Chondrocyte (in vitro differentiated cells): Measurements from ENCODE around the gene DIO3. TPM values are rescaled to one million over a fixed set of nuclear protein-coding genes. Genes with fewer than 3 reads are reported as not detected.

Experiments
- DNase-seq: peaks from one replicate; pipeline ENCODE4 v3.0.0; 2021; ENCODE audit warnings: mixed read lengths, low spot score
- H3K27ac Mint-ChIP-seq: one replicate; pipeline ENCODE4 v1.8.0; 2021; ENCODE audit warnings: mild to moderate bottlenecking, moderate library complexity, mixed read lengths; ENCODE audit not compliant: unreplicated experiment
- H3K27me3 Mint-ChIP-seq: 2 replicates; pipeline ENCODE4 v1.8.0; 2021; ENCODE audit warnings: low read depth, mixed read lengths
- H3K36me3 Mint-ChIP-seq: 2 replicates; pipeline ENCODE4 v1.8.0; 2021; ENCODE audit warnings: low read depth, mixed read lengths
- H3K4me1 Mint-ChIP-seq: 2 replicates; pipeline ENCODE4 v1.8.0; 2021; ENCODE audit warnings: low read depth, mild to moderate bottlenecking, mixed read lengths
- H3K4me3 Mint-ChIP-seq: one replicate; pipeline ENCODE4 v1.8.0; 2021; ENCODE audit warnings: mild to moderate bottlenecking, moderate library complexity, mixed read lengths; ENCODE audit not compliant: unreplicated experiment
- H3K9me3 Mint-ChIP-seq: 2 replicates; pipeline ENCODE4 v1.8.0; 2021; ENCODE audit warnings: low read depth, mixed read lengths
- CTCF ChIP-seq: fragments of 200-600 bp; sonication (generic); IDR thresholded peaks from 2 replicates; pipeline ENCODE4 v1.5.0; 2021; ENCODE audit warnings: antibody characterized with exemption, mild to moderate bottlenecking, moderate library complexity
- total RNA-seq: library from RNA; stranded (reverse); gene quantifications from 3 replicates; pipeline ENCODE4 v1.2.1, GENCODE V29; 2021

The DIO3 gene
- total RNA-seq, 1 donor from 2014 or later = not detected

- peaks cover 3% of the 10 kb centered on the region for H3K9me3 Mint-ChIP-seq
- TF ChIP-seq CTCF = no peak
- no peak overlapping the region for H3K27ac Mint-ChIP-seq
- no peak overlapping the region for H3K4me3 Mint-ChIP-seq
- H3K27me3 Mint-ChIP-seq = peaks cover 20% of the 10 kb centered on the region
- DNase-seq = no peak
- no peaks in the 10 kb centered on the region for H3K4me1 Mint-ChIP-seq
- no peaks in the 10 kb centered on the region for H3K36me3 Mint-ChIP-seq
Observed at GRCh38 chr14:101525640-101526527, 35.4 kb upstream of the DIO3 start.

- no peak for DNase-seq
- Mint-ChIP-seq H3K4me3 (no peak overlapping the region), H3K4me1 (no peaks in the 10 kb centered on the region), H3K27me3 (peaks cover 30% of the 10 kb centered on the region), H3K27ac (no peak overlapping the region), H3K9me3 (peaks cover 7% of the 10 kb centered on the region), H3K36me3 (no peaks in the 10 kb centered on the region)
- TF ChIP-seq CTCF = no peak
Observed at GRCh38 chr14:101527987-101528386, 33.3 kb upstream of the DIO3 start.

- Mint-ChIP-seq H3K4me1 (no peaks in the 10 kb centered on the region), H3K36me3 (no peaks in the 10 kb centered on the region), H3K27me3 (peaks cover 32% of the 10 kb centered on the region), H3K9me3 (peaks cover 7% of the 10 kb centered on the region), H3K27ac (no peak overlapping the region), H3K4me3 (no peak overlapping the region)
- no peak for DNase-seq
- no peak for TF ChIP-seq CTCF
Observed at GRCh38 chr14:101529079-101529478, 32.2 kb upstream of the DIO3 start.

GRCh38 chr14:101534198-101534597, 27.1 kb upstream of the DIO3 start:
- no peaks in the 10 kb centered on the region for H3K36me3 Mint-ChIP-seq
- peaks cover 7% of the 10 kb centered on the region for H3K9me3 Mint-ChIP-seq
- H3K4me1 Mint-ChIP-seq = no peaks in the 10 kb centered on the region
- DNase-seq = no peak
- peaks cover 43% of the 10 kb centered on the region for H3K27me3 Mint-ChIP-seq
- no peak overlapping the region for H3K27ac Mint-ChIP-seq
- H3K4me3 Mint-ChIP-seq = no peak overlapping the region
- no peak for TF ChIP-seq CTCF

GRCh38 chr14:101535232-101535631, 26.1 kb upstream of the DIO3 start:
- Mint-ChIP-seq H3K9me3 (peaks cover 7% of the 10 kb centered on the region), H3K27me3 (peaks cover 46% of the 10 kb centered on the region)

More at GRCh38 chr14:101535232-101535631, 26.1 kb upstream of the DIO3 start:
- Mint-ChIP-seq H3K4me3 (no peak overlapping the region), H3K4me1 (no peaks in the 10 kb centered on the region), H3K36me3 (no peaks in the 10 kb centered on the region), H3K27ac (no peak overlapping the region)
- DNase-seq = no peak
- TF ChIP-seq CTCF = no peak
